ENCODE results near the gene CCDC141. TPM values are rescaled to one million over a fixed set of nuclear protein-coding genes. Genes with fewer than 3 reads are reported as not detected.

Gene CCDC141
- polyA plus RNA-seq, 1 donor from 2014 or later, result 0.27 TPM

DNA sequence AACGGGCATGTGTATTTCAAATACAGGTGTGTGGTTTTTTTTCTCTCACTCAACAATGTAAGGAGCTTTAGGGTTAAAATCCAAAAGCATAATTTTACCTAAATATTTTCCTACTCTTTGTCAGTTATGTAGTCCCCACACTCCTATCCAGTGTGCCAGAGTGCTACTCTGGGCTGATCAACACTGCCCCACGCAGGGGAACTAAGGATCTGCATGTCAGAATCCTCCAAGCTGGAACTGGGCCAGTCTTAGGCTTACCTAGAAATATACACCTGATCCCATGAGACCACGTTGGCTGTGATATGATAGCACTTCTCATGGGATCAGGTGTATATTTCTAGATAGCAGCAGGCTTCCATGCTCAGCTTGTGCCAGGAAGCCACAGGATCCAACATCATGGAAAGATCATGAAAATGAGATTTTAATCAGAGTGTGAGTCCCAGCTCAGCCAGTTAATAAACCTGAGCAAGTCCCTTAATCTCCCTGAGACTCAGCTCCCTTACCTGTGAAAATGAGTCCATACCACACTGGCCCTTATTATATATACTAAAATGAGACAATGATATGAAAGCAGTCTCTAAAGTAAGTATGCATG lies 29.7 kb downstream of the CCDC141 start:
- Histone ChIP-seq H3K36me3 (ENCODE audit: insufficient read depth, low read length) (no peaks in the 10 kb centered on the region), H3K9me2 (ENCODE audit: insufficient read depth, low read length) (no peaks in the 10 kb centered on the region), H3K79me2 (replicated peaks; ENCODE audit: insufficient read depth, low read length) (no peaks in the 10 kb centered on the region), H3K4me2 (ENCODE audit: low read length) (no peak overlapping the region), H3K4me3 (ENCODE audit: low read length) (no peak overlapping the region), H3K9me3 (ENCODE audit: low read length) (no peaks in the 10 kb centered on the region), H3K27ac (ENCODE audit: low read length) (no peak overlapping the region), H2AFZ (ENCODE audit: low read depth, low read length) (no peak overlapping the region), H3K9ac (ENCODE audit: low read length) (no peak overlapping the region), H3F3A (ENCODE audit: insufficient read depth, low read length, poor library complexity, severe bottlenecking) (no peaks in the 10 kb centered on the region), H4K20me1 (ENCODE audit: insufficient read depth) (no peaks in the 10 kb centered on the region), H3K27me3 (ENCODE audit: insufficient read depth, low read depth, low read length) (no peaks in the 10 kb centered on the region)
- TF ChIP-seq MXI1 (conservative IDR thresholded peaks at IDR 0.05; ENCODE audit: poor library complexity, severe bottlenecking) (no peak), POLR2AphosphoS5 (IDR thresholded peaks at IDR 0.05) (no peak), CTCF (IDR thresholded peaks at IDR 0.05; ENCODE audit: poor library complexity, severe bottlenecking) (peak; percentile 36), TAF1 (IDR thresholded peaks at IDR 0.05; ENCODE audit: low read depth) (no peak), SMC3 (conservative IDR thresholded peaks at IDR 0.05; ENCODE audit: poor library complexity) (no peak), RAD21 (conservative IDR thresholded peaks at IDR 0.05) (peak; percentile 25)
- TF ChIP-seq, protein P1, sequence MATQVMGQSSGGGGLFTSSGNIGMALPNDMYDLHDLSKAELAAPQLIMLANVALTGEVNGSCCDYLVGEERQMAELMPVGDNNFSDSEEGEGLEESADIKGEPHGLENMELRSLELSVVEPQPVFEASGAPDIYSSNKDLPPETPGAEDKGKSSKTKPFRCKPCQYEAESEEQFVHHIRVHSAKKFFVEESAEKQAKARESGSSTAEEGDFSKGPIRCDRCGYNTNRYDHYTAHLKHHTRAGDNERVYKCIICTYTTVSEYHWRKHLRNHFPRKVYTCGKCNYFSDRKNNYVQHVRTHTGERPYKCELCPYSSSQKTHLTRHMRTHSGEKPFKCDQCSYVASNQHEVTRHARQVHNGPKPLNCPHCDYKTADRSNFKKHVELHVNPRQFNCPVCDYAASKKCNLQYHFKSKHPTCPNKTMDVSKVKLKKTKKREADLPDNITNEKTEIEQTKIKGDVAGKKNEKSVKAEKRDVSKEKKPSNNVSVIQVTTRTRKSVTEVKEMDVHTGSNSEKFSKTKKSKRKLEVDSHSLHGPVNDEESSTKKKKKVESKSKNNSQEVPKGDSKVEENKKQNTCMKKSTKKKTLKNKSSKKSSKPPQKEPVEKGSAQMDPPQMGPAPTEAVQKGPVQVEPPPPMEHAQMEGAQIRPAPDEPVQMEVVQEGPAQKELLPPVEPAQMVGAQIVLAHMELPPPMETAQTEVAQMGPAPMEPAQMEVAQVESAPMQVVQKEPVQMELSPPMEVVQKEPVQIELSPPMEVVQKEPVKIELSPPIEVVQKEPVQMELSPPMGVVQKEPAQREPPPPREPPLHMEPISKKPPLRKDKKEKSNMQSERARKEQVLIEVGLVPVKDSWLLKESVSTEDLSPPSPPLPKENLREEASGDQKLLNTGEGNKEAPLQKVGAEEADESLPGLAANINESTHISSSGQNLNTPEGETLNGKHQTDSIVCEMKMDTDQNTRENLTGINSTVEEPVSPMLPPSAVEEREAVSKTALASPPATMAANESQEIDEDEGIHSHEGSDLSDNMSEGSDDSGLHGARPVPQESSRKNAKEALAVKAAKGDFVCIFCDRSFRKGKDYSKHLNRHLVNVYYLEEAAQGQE (IDR thresholded peaks at IDR 0.05; ENCODE audit: borderline replicate concordance), result no peak

GRCh38 chr2:179019260-179019659 lies 30.7 kb downstream of the CCDC141 start:
- Histone ChIP-seq H3K27ac (ENCODE audit: low read length) (no peak overlapping the region), H3F3A (ENCODE audit: insufficient read depth, low read length, poor library complexity, severe bottlenecking) (no peaks in the 10 kb centered on the region), H2AFZ (ENCODE audit: low read depth, low read length) (no peak overlapping the region), H3K79me2 (replicated peaks; ENCODE audit: insufficient read depth, low read length) (no peaks in the 10 kb centered on the region), H3K9me3 (ENCODE audit: low read length) (no peaks in the 10 kb centered on the region), H3K27me3 (ENCODE audit: insufficient read depth, low read depth, low read length) (no peaks in the 10 kb centered on the region), H3K9ac (ENCODE audit: low read length) (no peak overlapping the region), H3K4me2 (ENCODE audit: low read length) (no peak overlapping the region), H3K36me3 (ENCODE audit: insufficient read depth, low read length) (no peaks in the 10 kb centered on the region), H3K9me2 (ENCODE audit: insufficient read depth, low read length) (no peaks in the 10 kb centered on the region), H4K20me1 (ENCODE audit: insufficient read depth) (no peaks in the 10 kb centered on the region), H3K4me3 (ENCODE audit: low read length) (no peak overlapping the region)
- TF ChIP-seq EZH2 (IDR thresholded peaks at IDR 0.05; ENCODE audit: borderline replicate concordance, insufficient read depth, low read length, poor library complexity, severe bottlenecking), result no peak
- no peak for TF ChIP-seq CTCF (IDR thresholded peaks at IDR 0.05; ENCODE audit: poor library complexity, severe bottlenecking)
- TF ChIP-seq EP300 (conservative IDR thresholded peaks at IDR 0.05; ENCODE audit: poor library complexity, severe bottlenecking), result no peak
- TF ChIP-seq SMC3 (conservative IDR thresholded peaks at IDR 0.05; ENCODE audit: poor library complexity), result no peak
- no peak for TF ChIP-seq RAD21 (conservative IDR thresholded peaks at IDR 0.05)
- TF ChIP-seq, protein P1 (IDR thresholded peaks at IDR 0.05; ENCODE audit: borderline replicate concordance), result no peak
- no peak for TF ChIP-seq TAF1 (IDR thresholded peaks at IDR 0.05; ENCODE audit: low read depth)
- TF ChIP-seq MXI1 (conservative IDR thresholded peaks at IDR 0.05; ENCODE audit: poor library complexity, severe bottlenecking), result no peak
- TF ChIP-seq POLR2AphosphoS5 (IDR thresholded peaks at IDR 0.05), result no peak

All from neural cell (in vitro differentiated cells).